Progenitor cell of endocrine pancreas (in vitro differentiated cells): ENCODE data around the gene FCER1A. TPM values are rescaled to one million over a fixed set of nuclear protein-coding genes. Genes with fewer than 3 reads are reported as not detected.

Experiments used
- DNase-seq: peaks from one replicate; pipeline ENCODE4 v3.0.0; 2021; ENCODE audit warnings: low spot score; ENCODE audit not compliant: unreplicated experiment
- H3K27ac Mint-ChIP-seq: 2 replicates; pipeline ENCODE4 v1.8.0; 2021; ENCODE audit warnings: mild to moderate bottlenecking, moderate library complexity, mixed read lengths
- H3K27me3 Mint-ChIP-seq: 2 replicates; pipeline ENCODE4 v1.8.0; 2021; ENCODE audit warnings: mixed read lengths
- H3K36me3 Mint-ChIP-seq: 2 replicates; pipeline ENCODE4 v1.8.0; 2022; ENCODE audit warnings: mixed read lengths; ENCODE audit not compliant: insufficient read depth
- H3K4me1 Mint-ChIP-seq: 2 replicates; pipeline ENCODE4 v1.8.0; 2021; ENCODE audit warnings: low read depth, mixed read lengths
- H3K4me3 Mint-ChIP-seq: 2 replicates; pipeline ENCODE4 v1.8.0; 2021; ENCODE audit warnings: low read depth, mild to moderate bottlenecking, moderate library complexity, mixed read lengths
- H3K9me3 Mint-ChIP-seq: 2 replicates; pipeline ENCODE4 v1.8.0; 2021; ENCODE audit warnings: low read depth, mixed read lengths
- long read RNA-seq: library from polyadenylated mRNA; unstranded; transcript quantifications from one replicate; pipeline ENCODE4 v2.0.0, GENCODE V29; 2020
- total RNA-seq: library from RNA; stranded (reverse); gene quantifications from 2 replicates; pipeline ENCODE4 v1.2.1, GENCODE V29; 2021
- TF ChIP-seq, protein P1 (sequence below): fragments of 200-600 bp; sonication (generic); IDR thresholded peaks from one replicate; pipeline ENCODE4 v1.5.0; 2021; ENCODE audit warnings: antibody characterized with exemption, mild to moderate bottlenecking; ENCODE audit not compliant: unreplicated experiment

Gene FCER1A
- not detected in 2 replicates for total RNA-seq
- long read RNA-seq, result 0 reads

DNA sequence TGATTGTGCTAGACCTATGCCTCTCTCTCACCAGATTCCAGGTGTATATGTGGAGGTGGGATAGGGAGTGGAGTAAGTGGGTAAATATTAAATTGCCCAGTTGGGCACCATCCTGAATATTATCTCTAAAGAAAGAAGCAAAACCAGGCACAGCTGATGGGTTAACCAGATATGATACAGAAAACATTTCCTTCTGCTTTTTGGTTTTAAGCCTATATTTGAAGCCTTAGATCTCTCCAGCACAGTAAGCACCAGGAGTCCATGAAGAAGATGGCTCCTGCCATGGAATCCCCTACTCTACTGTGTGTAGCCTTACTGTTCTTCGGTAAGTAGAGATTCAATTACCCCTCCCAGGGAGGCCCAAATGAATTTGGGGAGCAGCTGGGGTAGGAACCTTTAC is at the start of gene FCER1A:
FCER1A (plus strand) TSS at position 242 of the 400 bp plus-strand sequence; CDS start at position 271, 29 bp downstream.
- Mint-ChIP-seq H3K4me1 (no peaks in the 10 kb centered on the region), H3K9me3 (peaks cover 16% of the 10 kb centered on the region), H3K27me3 (no peaks in the 10 kb centered on the region)

GRCh38 chr1:159261311-159261710 is 40.8 kb upstream of the FCER1A start:
- Mint-ChIP-seq H3K36me3 (no peaks in the 10 kb centered on the region), H3K9me3 (peaks cover 24% of the 10 kb centered on the region), H3K27me3 (no peaks in the 10 kb centered on the region), H3K27ac (no peak overlapping the region), H3K4me3 (no peak overlapping the region), H3K4me1 (no peaks in the 10 kb centered on the region)
- TF ChIP-seq, protein P1, sequence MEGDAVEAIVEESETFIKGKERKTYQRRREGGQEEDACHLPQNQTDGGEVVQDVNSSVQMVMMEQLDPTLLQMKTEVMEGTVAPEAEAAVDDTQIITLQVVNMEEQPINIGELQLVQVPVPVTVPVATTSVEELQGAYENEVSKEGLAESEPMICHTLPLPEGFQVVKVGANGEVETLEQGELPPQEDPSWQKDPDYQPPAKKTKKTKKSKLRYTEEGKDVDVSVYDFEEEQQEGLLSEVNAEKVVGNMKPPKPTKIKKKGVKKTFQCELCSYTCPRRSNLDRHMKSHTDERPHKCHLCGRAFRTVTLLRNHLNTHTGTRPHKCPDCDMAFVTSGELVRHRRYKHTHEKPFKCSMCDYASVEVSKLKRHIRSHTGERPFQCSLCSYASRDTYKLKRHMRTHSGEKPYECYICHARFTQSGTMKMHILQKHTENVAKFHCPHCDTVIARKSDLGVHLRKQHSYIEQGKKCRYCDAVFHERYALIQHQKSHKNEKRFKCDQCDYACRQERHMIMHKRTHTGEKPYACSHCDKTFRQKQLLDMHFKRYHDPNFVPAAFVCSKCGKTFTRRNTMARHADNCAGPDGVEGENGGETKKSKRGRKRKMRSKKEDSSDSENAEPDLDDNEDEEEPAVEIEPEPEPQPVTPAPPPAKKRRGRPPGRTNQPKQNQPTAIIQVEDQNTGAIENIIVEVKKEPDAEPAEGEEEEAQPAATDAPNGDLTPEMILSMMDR, result no peak
- no peak for DNase-seq

More for the DNA sequence above, at the start of gene FCER1A:
- no peak within 1 kb of the TSS for H3K27ac Mint-ChIP-seq
- H3K36me3 Mint-ChIP-seq, result no peaks in the 10 kb centered on the region
- TF ChIP-seq, protein P1, result no peak
- no peak for DNase-seq
- H3K4me3 Mint-ChIP-seq, result no peak within 1 kb of the TSS

- H3K36me3 Mint-ChIP-seq, result no peaks in the 10 kb centered on the region
- no peak overlapping the region for H3K4me3 Mint-ChIP-seq
- H3K9me3 Mint-ChIP-seq, result peaks cover 22% of the 10 kb centered on the region
- H3K27ac Mint-ChIP-seq, result no peak overlapping the region
- TF ChIP-seq, protein P1, result no peak
- no peak for DNase-seq
- H3K27me3 Mint-ChIP-seq, result no peaks in the 10 kb centered on the region
- no peaks in the 10 kb centered on the region for H3K4me1 Mint-ChIP-seq
Observed at GRCh38 chr1:159261721-159262494, 40.2 kb upstream of the FCER1A start.

GRCh38 chr1:159266832-159267231 is 35.3 kb upstream of the FCER1A start:
- Mint-ChIP-seq H3K4me3 (no peak overlapping the region), H3K27me3 (no peaks in the 10 kb centered on the region), H3K4me1 (no peaks in the 10 kb centered on the region), H3K27ac (no peak overlapping the region), H3K36me3 (no peaks in the 10 kb centered on the region), H3K9me3 (peaks cover 42% of the 10 kb centered on the region)
- DNase-seq, result no peak
- TF ChIP-seq, protein P1, result no peak

GRCh38 chr1:159274631-159275030 is 27.5 kb upstream of the FCER1A start:
- H3K36me3 Mint-ChIP-seq, result no peaks in the 10 kb centered on the region
- TF ChIP-seq, protein P1, result no peak
- H3K9me3 Mint-ChIP-seq, result peaks cover 30% of the 10 kb centered on the region
- DNase-seq, result no peak
- H3K27ac Mint-ChIP-seq, result no peak overlapping the region
- H3K27me3 Mint-ChIP-seq, result no peaks in the 10 kb centered on the region
- no peak overlapping the region for H3K4me3 Mint-ChIP-seq
- H3K4me1 Mint-ChIP-seq, result no peaks in the 10 kb centered on the region
